H1 (cell line): ENCODE data around the gene CARD11. TPM values are rescaled to one million over a fixed set of nuclear protein-coding genes. Genes with fewer than 3 reads are reported as not detected.

ENCODE experiments used
- CTCF ChIA-PET: fragments of 300-600 bp; sonication (Branson Sonifier 250); formaldehyde crosslinking; loops from one replicate; lab custom pipeline; 2021; ENCODE audit not compliant: partially characterized antibody; lab: Charles Lee
- POLR2A ChIA-PET: fragments of 300-600 bp; sonication (Branson Sonifier 250); formaldehyde crosslinking; loops from one replicate; lab custom pipeline; 2021; ENCODE audit warnings: inconsistent platforms; ENCODE audit not compliant: partially characterized antibody; lab: Charles Lee
- DNase-seq, 2 experiments: peaks; one replicate each; pipeline versions ENCODE4 v3.0.0 to v3.0.0-alpha.2; 2010 to 2022; ENCODE audit warnings: low spot score in 2 of 2, low read depth in 1 of 2, mixed read lengths in 1 of 2
- FAIRE-seq: peaks from 2 replicates; lab custom pipeline; 2011; peaks lifted over from hg19 to GRCh38; lab: Jason Lieb, UNC
- H2AFZ ChIP-seq: 2 replicates; pipeline ENCODE4 v1.8.1; 2012; ENCODE audit warnings: low read length, inconsistent platforms
- H2AK5ac ChIP-seq: 2 replicates; pipeline ENCODE4 v1.6.1; 2013; ENCODE audit warnings: low read depth, low read length
- H2BK120ac ChIP-seq: replicated peaks from 2 replicates; pipeline ENCODE3; 2013; ENCODE audit warnings: low read depth, low read length, inconsistent platforms
- H2BK12ac ChIP-seq: 2 replicates; pipeline ENCODE4 v1.6.1; 2013; ENCODE audit warnings: low read depth, low read length
- H2BK15ac ChIP-seq: 2 replicates; pipeline ENCODE4 v1.6.1; 2013; ENCODE audit warnings: low read length
- H2BK20ac ChIP-seq: 2 replicates; pipeline ENCODE4 v1.6.1; 2013; ENCODE audit warnings: low read length
- H2BK5ac ChIP-seq: 2 replicates; pipeline ENCODE4 v1.6.1; 2013; ENCODE audit warnings: low read depth, low read length
- H3K14ac ChIP-seq: 2 replicates; pipeline ENCODE4 v1.6.1; 2013; ENCODE audit warnings: inconsistent platforms; ENCODE audit not compliant: insufficient read length
- H3K18ac ChIP-seq: 2 replicates; pipeline ENCODE4 v1.6.1; 2013; ENCODE audit warnings: low read length; ENCODE audit errors: extremely low read depth
- H3K23ac ChIP-seq: 2 replicates; pipeline ENCODE4 v1.6.1; 2013; ENCODE audit warnings: inconsistent platforms; ENCODE audit not compliant: insufficient read length
- H3K23me2 ChIP-seq: 2 replicates; pipeline ENCODE4 v1.6.1; 2013; ENCODE audit warnings: low read depth, low read length
- H3K27ac ChIP-seq: 2 replicates; pipeline ENCODE4 v1.6.1; 2011; ENCODE audit warnings: low read depth, low read length, inconsistent platforms
- H3K27me3 ChIP-seq, 4 experiments: replicated peaks in 1 of 4; 1 replicate in 1 of 4; 2 replicates in 3 of 4; pipeline versions ENCODE4 v1.6.1 to v1.8.1; 2011 to 2013; ENCODE audit warnings: low read length in 3 of 4, mild to moderate bottlenecking in 3 of 4, inconsistent platforms in 2 of 4, mixed read lengths in 2 of 4, moderate library complexity in 1 of 4; ENCODE audit not compliant: control insufficient read depth in 3 of 4, insufficient read depth in 3 of 4; ENCODE audit errors: extremely low read depth in 1 of 4
- H3K36me3 ChIP-seq, 4 experiments: 2 replicates each; pipeline versions ENCODE4 v1.6.1 to v1.8.1; 2011 to 2013; ENCODE audit warnings: mild to moderate bottlenecking in 4 of 4, low read length in 3 of 4, moderate library complexity in 2 of 4, control low read depth in 1 of 4, inconsistent platforms in 1 of 4; ENCODE audit not compliant: insufficient read depth in 4 of 4, control insufficient read depth in 2 of 4
- H3K4ac ChIP-seq: replicated peaks from 2 replicates; pipeline ENCODE3; 2013; ENCODE audit warnings: low read length, low read depth, mixed read lengths, inconsistent platforms; ENCODE audit not compliant: insufficient read length
- H3K4me1 ChIP-seq, 4 experiments: replicated peaks in 1 of 4; 1 replicate in 1 of 4; 2 replicates in 3 of 4; pipeline versions ENCODE4 v1.6.1 to v1.8.1; 2011 to 2013; ENCODE audit warnings: low read length in 3 of 4, inconsistent platforms in 2 of 4, mixed read lengths in 1 of 4; ENCODE audit not compliant: insufficient read depth in 4 of 4, control insufficient read depth in 3 of 4
- H3K4me2 ChIP-seq, 2 experiments: 2 replicates each; pipeline versions ENCODE4 v1.6.1 to v1.8.1; 2011 to 2013; ENCODE audit warnings: low read depth in 2 of 2, low read length in 2 of 2, control low read depth in 1 of 2, inconsistent platforms in 1 of 2, mild to moderate bottlenecking in 1 of 2; ENCODE audit not compliant: insufficient read depth in 1 of 2
- H3K4me3 ChIP-seq, 4 experiments: fragments of 200-600, 300-600 bp in 1 of 4; sonication (generic), shearing (Covaris generic), sonication (Bioruptor Twin) in 1 of 4; 2 replicates each; pipeline versions ENCODE4 v1.5.1 to v1.8.1; 2011 to 2016; ENCODE audit warnings: low read length in 4 of 4, low read depth in 3 of 4, control low read depth in 2 of 4, inconsistent platforms in 2 of 4, mild to moderate bottlenecking in 2 of 4, mixed read lengths in 1 of 4, moderate library complexity in 1 of 4; ENCODE audit not compliant: insufficient read depth in 2 of 4; ENCODE audit errors: extremely low read depth in 1 of 4
- H3K56ac ChIP-seq: replicated peaks from 2 replicates; pipeline ENCODE3; 2013; ENCODE audit warnings: low read depth, mild to moderate bottlenecking, mixed read lengths, low read length, inconsistent platforms; ENCODE audit not compliant: insufficient read length
- H3K79me1 ChIP-seq: 2 replicates; pipeline ENCODE4 v1.6.1; 2013; ENCODE audit warnings: low read depth, low read length, control low read depth
- H3K79me2 ChIP-seq, 2 experiments: 2 replicates each; pipeline versions ENCODE4 v1.6.1 to v1.8.1; 2012 to 2013; ENCODE audit warnings: low read length in 2 of 2, mild to moderate bottlenecking in 2 of 2, inconsistent platforms in 1 of 2; ENCODE audit not compliant: insufficient read depth in 2 of 2, control insufficient read depth in 1 of 2
- H3K9ac ChIP-seq, 4 experiments: replicated peaks in 1 of 4; 1 replicate in 1 of 4; 2 replicates in 3 of 4; pipeline versions ENCODE4 v1.6.1 to v1.8.1; 2011 to 2013; ENCODE audit warnings: low read depth in 3 of 4, low read length in 3 of 4, control low read depth in 2 of 4, mild to moderate bottlenecking in 2 of 4, moderate library complexity in 2 of 4, inconsistent platforms in 1 of 4; ENCODE audit errors: extremely low read depth in 1 of 4
- H3K9me3 ChIP-seq, 2 experiments: 2 replicates each; pipeline versions ENCODE4 v1.6.1 to v1.8.1; 2012 to 2013; ENCODE audit warnings: mild to moderate bottlenecking in 2 of 2, moderate library complexity in 2 of 2, control low read depth in 1 of 2, inconsistent platforms in 1 of 2, low read depth in 1 of 2, low read length in 1 of 2, mixed read lengths in 1 of 2; ENCODE audit not compliant: insufficient read depth in 2 of 2
- H4K20me1 ChIP-seq, 2 experiments: replicated peaks in 1 of 2; 2 replicates each; pipeline versions ENCODE3 to v1.8.1; 2011 to 2013; ENCODE audit warnings: inconsistent platforms in 2 of 2, low read length in 2 of 2, mild to moderate bottlenecking in 1 of 2; ENCODE audit not compliant: insufficient read depth in 2 of 2, control insufficient read depth in 1 of 2
- H4K5ac ChIP-seq: 2 replicates; pipeline ENCODE4 v1.6.1; 2013; ENCODE audit warnings: low read length, low read depth, mixed read lengths, inconsistent platforms; ENCODE audit not compliant: insufficient read length
- H4K8ac ChIP-seq: 2 replicates; pipeline ENCODE4 v1.8.0; 2013; ENCODE audit warnings: mild to moderate bottlenecking, moderate library complexity, low read length, inconsistent platforms; ENCODE audit not compliant: insufficient read depth; ENCODE audit errors: extremely low read depth
- H4K91ac ChIP-seq: replicated peaks from 2 replicates; pipeline ENCODE3; 2013; ENCODE audit warnings: low read length, mixed read lengths, inconsistent platforms; ENCODE audit not compliant: insufficient read length
- ASH2L ChIP-seq: fragments of 200-600, 300-600 bp; sonication (generic); IDR thresholded peaks from one replicate; pipeline ENCODE4 v1.7.1; 2017; ENCODE audit warnings: low read length
- CEBPB ChIP-seq: IDR thresholded peaks from 2 replicates; pipeline ENCODE4 v1.6.1; 2012; ENCODE audit warnings: low read depth, low read length
- EGR1 ChIP-seq: IDR thresholded peaks from 2 replicates; pipeline ENCODE4 v1.6.1; 2011; ENCODE audit warnings: low read depth, low read length, borderline replicate concordance
- EZH2 ChIP-seq: fragments of 200-600 bp; sonication (generic); IDR thresholded peaks from 2 replicates; pipeline ENCODE4 v1.7.1; 2012; ENCODE audit warnings: low read depth, mild to moderate bottlenecking, moderate library complexity, low read length, inconsistent platforms; ENCODE audit not compliant: severe bottlenecking
- HDAC6 ChIP-seq: IDR thresholded peaks from one replicate; pipeline ENCODE4 v1.7.1; 2012; ENCODE audit warnings: low read depth, mild to moderate bottlenecking, inconsistent platforms, low read length, moderate library complexity
- POLR2A ChIP-seq, 2 experiments: IDR thresholded peaks; 1 replicate in 1 of 2; 2 replicates in 1 of 2; pipeline ENCODE4 v1.6.1; 2011; ENCODE audit warnings: low read depth in 2 of 2, low read length in 2 of 2, mild to moderate bottlenecking in 2 of 2; ENCODE audit errors: control extremely low read depth in 1 of 2
- SRF ChIP-seq: IDR thresholded peaks from 2 replicates; pipeline ENCODE4 v1.6.1; 2011; ENCODE audit warnings: mild to moderate bottlenecking, low read depth, low read length, moderate library complexity
- USF2 ChIP-seq: IDR thresholded peaks from 2 replicates; pipeline ENCODE4 v1.6.1; 2011; ENCODE audit warnings: low read length, improper control_type of control experiment
- WGBS, 2 experiments: shearing (Covaris generic) in 1 of 2; methylation state at CpG; one replicate each; pipeline versions ENCODE4 v1.1.6 to v1.1.7; 2013 to 2015; ENCODE audit warnings: low lambda C conversion rate in 2 of 2, mixed read lengths in 2 of 2, inconsistent platforms in 1 of 2, low coverage in 1 of 2, missing lambda C conversion rate in 1 of 2; ENCODE audit not compliant: insufficient replicate concordance in 2 of 2, insufficient coverage in 1 of 2, insufficient read length in 1 of 2; ENCODE audit errors: extremely low coverage in 1 of 2, missing lambda C conversion rate in 1 of 2; 5-methylcytosine and 5-hydroxymethylcytosine counted together
- polyA plus RNA-seq, 7 experiments: library from polyadenylated mRNA; depleted of rRNA in 3 of 7; stranded (reverse) in 5 of 7; unstranded in 2 of 7; fragments of >200 nt in 5 of 7; fragments of 200-250 nt in 2 of 7; gene quantifications; 1 replicate in 5 of 7; 2 replicates in 1 of 7; 4 replicates in 1 of 7; pipeline versions ENCODE4 v1.2.1 to v1.2.3, GENCODE V29; 2011 to 2013; ENCODE audit warnings: missing spikeins in 2 of 7, mixed read lengths in 2 of 7
- total RNA-seq: library from RNA; stranded (reverse); fragmentation: NEBNext Ultra II Directional; extraction: Animal tissue kit (Norgen Biotek cat#: 25700); gene quantifications from 2 replicates; pipeline ENCODE4 v1.2.1, GENCODE V29; 2021
- TF ChIP-seq, protein P1 (sequence below), 3 experiments: IDR thresholded peaks; 1 replicate in 2 of 3; 2 replicates in 1 of 3; pipeline versions ENCODE4 v1.5.1 to v1.6.1; 2011; ENCODE audit warnings: low read length in 3 of 3, mild to moderate bottlenecking in 3 of 3, inconsistent platforms in 2 of 3, low read depth in 1 of 3, moderate library complexity in 1 of 3; ENCODE audit not compliant: insufficient read depth in 1 of 3; ENCODE audit errors: control extremely low read depth in 1 of 3

Gene CARD11
- total and polyA plus RNA-seq, 2 of the 8 experiments (the other 6 are each of a cell fraction or from before 2014, with no cell fraction given): 12.6 to 29.8 TPM

- Histone ChIP-seq H3K79me1 (no peaks in the 10 kb centered on the region), H4K8ac (no peak overlapping the region), H3K4ac (peak overlapping the region; percentile 28), H3K56ac (no peak overlapping the region), H3K36me3 (no peaks in the 10 kb centered on the region), H3K4me3 (no peak overlapping the region), H4K91ac (peak overlapping the region; percentile 56), H3K14ac (no peak overlapping the region), H4K20me1 (no peaks in the 10 kb centered on the region), H2AK5ac (no peak overlapping the region), H2AFZ (peak overlapping the region; percentile 83), H3K18ac (peak overlapping the region; percentile 78; the same call in 1 of the 2 replicates), H4K5ac (no peak overlapping the region), H2BK5ac (peak overlapping the region; percentile 85), H2BK120ac (no peak overlapping the region), H2BK20ac (peak overlapping the region; percentile 90; the same call in 1 of the 2 replicates), H3K23ac (no peak overlapping the region), H3K9me3 (no peaks in the 10 kb centered on the region), H3K9ac (no peak overlapping the region), H3K27me3 (no peaks in the 10 kb centered on the region; a peak in 1 of 7 replicates), H2BK15ac (peak overlapping the region; percentile 61; the same call in 1 of the 2 replicates), H3K4me2 (no peak overlapping the region), H3K23me2 (no peaks in the 10 kb centered on the region; the same call in 1 of the 2 replicates), H3K4me1 (peaks cover 0 to 9% (median 3%) of the 10 kb centered on the region in 4 experiments; a peak in 5 of 7 replicates), H3K27ac (0 out of 2 replicates have a peak overlapping the region, but pooled peaks have one; percentile 2), H2BK12ac (peak overlapping the region; percentile 96; the same call in 1 of the 2 replicates), H3K79me2 (no peaks in the 10 kb centered on the region)
- ChIA-PET CTCF (interaction anchor here (0.9 to 3.9 kb wide), 12 partner anchors 11 to 809 kb away, joined by 3 to 34 read pairs (median 8); no protein-coding TSS in a partner anchor), POLR2A (interaction anchor here (2.7 kb wide), 1 partner anchor 11 kb away, joined by 18 read pairs; no protein-coding TSS in a partner anchor)
- WGBS, 2 experiments: 88% methylated on average over 18 of the region's 18 CpGs; no CpG with 5 or more reads in 1 of the 2 experiments
- FAIRE-seq (no peak), DNase-seq (no peak)
- TF ChIP-seq CEBPB: no peak
- no peak for TF ChIP-seq USF2
- TF ChIP-seq, protein P1, sequence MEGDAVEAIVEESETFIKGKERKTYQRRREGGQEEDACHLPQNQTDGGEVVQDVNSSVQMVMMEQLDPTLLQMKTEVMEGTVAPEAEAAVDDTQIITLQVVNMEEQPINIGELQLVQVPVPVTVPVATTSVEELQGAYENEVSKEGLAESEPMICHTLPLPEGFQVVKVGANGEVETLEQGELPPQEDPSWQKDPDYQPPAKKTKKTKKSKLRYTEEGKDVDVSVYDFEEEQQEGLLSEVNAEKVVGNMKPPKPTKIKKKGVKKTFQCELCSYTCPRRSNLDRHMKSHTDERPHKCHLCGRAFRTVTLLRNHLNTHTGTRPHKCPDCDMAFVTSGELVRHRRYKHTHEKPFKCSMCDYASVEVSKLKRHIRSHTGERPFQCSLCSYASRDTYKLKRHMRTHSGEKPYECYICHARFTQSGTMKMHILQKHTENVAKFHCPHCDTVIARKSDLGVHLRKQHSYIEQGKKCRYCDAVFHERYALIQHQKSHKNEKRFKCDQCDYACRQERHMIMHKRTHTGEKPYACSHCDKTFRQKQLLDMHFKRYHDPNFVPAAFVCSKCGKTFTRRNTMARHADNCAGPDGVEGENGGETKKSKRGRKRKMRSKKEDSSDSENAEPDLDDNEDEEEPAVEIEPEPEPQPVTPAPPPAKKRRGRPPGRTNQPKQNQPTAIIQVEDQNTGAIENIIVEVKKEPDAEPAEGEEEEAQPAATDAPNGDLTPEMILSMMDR (IDR thresholded peaks at IDR 0.05; ENCODE audit: control extremely low read depth in 1 of 3, insufficient read depth in 1 of 3, low read depth in 1 of 3, low read length in 3 of 3): no peak
- no peak for TF ChIP-seq POLR2A (IDR thresholded peaks at IDR 0.05; ENCODE audit: control extremely low read depth in 1 of 2, low read depth in 2 of 2, low read length in 2 of 2)
- TF ChIP-seq EZH2: no peak
- TF ChIP-seq SRF: no peak
- TF ChIP-seq EGR1: no peak
- TF ChIP-seq ASH2L: no peak
- no peak for TF ChIP-seq HDAC6
Measured at GRCh38 chr7:2863461-2864066, 180.1 kb downstream of the CARD11 start.
